Lower leg skin (tissue), 4 donors: ENCODE measurements around the gene PGLYRP3. TPM values are rescaled to one million over a fixed set of nuclear protein-coding genes. Genes with fewer than 3 reads are reported as not detected.

Experiments
- DNase-seq, 2 donors: peaks; one replicate each; pipeline ENCODE4 v3.0.0-alpha.2; 2019; ENCODE audit warnings: low spot score in 2 of 2
- H3K4me3 ChIP-seq: fragments of 200-600 bp; sonication (generic); 2 replicates; pipeline ENCODE4 v1.5.1; 2017; ENCODE audit warnings: mild to moderate bottlenecking, low read depth; ENCODE audit not compliant: poor library complexity, severe bottlenecking
- POLR2A ChIP-seq, 2 donors: fragments of 450-650 bp; IDR thresholded peaks; one replicate each; pipeline ENCODE4 v1.6.1; 2016 to 2017; ENCODE audit warnings: antibody characterized with exemption in 2 of 2, mild to moderate bottlenecking in 1 of 2, moderate library complexity in 1 of 2
- WGBS, 2 donors: methylation state at CpG; one replicate each; pipeline ENCODE4 v1.1.5; 2018; 5-methylcytosine and 5-hydroxymethylcytosine counted together
- intact Hi-C: fragments of 100-400 bp; cut with DNase I; formaldehyde crosslinking; loops from one replicate; pipeline ENCODE4 v1.15.0; 2023; ENCODE audit warnings: low total_unique reads
- total RNA-seq, 4 donors: library from RNA; depleted of rRNA; stranded (reverse); fragments of >200 nt; gene quantifications; one replicate each; pipeline ENCODE4 v1.1.0, GENCODE V29; 2016
- TF ChIP-seq, protein P1 (sequence below), 3 donors: fragments of 450-650 bp; IDR thresholded peaks; one replicate each; pipeline ENCODE4 v1.5.1; 2016; ENCODE audit warnings: antibody characterized with exemption in 3 of 3, mild to moderate bottlenecking in 3 of 3, moderate library complexity in 2 of 3

The PGLYRP3 gene, protein sequence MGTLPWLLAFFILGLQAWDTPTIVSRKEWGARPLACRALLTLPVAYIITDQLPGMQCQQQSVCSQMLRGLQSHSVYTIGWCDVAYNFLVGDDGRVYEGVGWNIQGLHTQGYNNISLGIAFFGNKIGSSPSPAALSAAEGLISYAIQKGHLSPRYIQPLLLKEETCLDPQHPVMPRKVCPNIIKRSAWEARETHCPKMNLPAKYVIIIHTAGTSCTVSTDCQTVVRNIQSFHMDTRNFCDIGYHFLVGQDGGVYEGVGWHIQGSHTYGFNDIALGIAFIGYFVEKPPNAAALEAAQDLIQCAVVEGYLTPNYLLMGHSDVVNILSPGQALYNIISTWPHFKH
- total RNA-seq, result 10 to 100 TPM; 33.1 to 66.1 (median 60.3) TPM

DNA sequence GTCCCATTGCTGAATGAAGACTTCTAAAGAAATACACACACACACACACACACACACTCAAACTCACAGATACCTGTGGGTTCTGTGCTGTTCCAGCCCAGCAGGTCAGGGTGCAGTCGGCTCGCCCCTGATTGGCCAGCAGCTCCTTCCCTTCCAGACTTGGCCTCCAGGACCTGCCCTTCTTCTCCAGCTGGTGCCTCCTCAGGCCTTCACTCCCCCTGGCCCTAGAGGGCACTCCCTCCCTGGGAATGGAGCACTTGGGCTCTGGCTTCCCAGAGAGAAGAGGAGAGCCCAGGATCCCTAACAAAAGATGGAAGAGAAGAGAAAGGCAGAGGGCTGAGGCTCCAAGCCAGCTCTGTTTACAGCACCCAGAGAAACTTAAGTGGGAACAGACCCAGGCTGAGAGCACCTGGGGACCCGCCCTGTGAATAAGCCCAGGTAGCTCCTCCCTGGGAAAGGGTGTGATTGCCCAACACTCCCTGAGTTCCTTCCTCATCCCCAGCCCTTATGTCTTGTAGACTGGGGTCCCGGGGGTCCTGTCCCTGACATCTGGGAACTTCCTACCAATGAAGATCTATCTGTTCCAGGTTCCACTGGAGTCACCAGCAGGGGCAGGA lies at the start of gene PGLYRP3:
TSS of gene PGLYRP3 (minus strand) at position 383 of the 617 bp plus-strand sequence. CDS start 2,287 bp downstream, outside the sequence.
- WGBS, 2 donors, result 51 to 63% methylated on average over 4 of the region's 4 CpGs
- intact Hi-C loops, result no loop called here
- H3K4me3 ChIP-seq, result no peak within 1 kb of the TSS
- no peak for DNase-seq
- TF ChIP-seq POLR2A (IDR thresholded peaks at IDR 0.05), result no peak
- TF ChIP-seq, protein P1, sequence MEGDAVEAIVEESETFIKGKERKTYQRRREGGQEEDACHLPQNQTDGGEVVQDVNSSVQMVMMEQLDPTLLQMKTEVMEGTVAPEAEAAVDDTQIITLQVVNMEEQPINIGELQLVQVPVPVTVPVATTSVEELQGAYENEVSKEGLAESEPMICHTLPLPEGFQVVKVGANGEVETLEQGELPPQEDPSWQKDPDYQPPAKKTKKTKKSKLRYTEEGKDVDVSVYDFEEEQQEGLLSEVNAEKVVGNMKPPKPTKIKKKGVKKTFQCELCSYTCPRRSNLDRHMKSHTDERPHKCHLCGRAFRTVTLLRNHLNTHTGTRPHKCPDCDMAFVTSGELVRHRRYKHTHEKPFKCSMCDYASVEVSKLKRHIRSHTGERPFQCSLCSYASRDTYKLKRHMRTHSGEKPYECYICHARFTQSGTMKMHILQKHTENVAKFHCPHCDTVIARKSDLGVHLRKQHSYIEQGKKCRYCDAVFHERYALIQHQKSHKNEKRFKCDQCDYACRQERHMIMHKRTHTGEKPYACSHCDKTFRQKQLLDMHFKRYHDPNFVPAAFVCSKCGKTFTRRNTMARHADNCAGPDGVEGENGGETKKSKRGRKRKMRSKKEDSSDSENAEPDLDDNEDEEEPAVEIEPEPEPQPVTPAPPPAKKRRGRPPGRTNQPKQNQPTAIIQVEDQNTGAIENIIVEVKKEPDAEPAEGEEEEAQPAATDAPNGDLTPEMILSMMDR (IDR thresholded peaks at IDR 0.05), result no peak

DNA sequence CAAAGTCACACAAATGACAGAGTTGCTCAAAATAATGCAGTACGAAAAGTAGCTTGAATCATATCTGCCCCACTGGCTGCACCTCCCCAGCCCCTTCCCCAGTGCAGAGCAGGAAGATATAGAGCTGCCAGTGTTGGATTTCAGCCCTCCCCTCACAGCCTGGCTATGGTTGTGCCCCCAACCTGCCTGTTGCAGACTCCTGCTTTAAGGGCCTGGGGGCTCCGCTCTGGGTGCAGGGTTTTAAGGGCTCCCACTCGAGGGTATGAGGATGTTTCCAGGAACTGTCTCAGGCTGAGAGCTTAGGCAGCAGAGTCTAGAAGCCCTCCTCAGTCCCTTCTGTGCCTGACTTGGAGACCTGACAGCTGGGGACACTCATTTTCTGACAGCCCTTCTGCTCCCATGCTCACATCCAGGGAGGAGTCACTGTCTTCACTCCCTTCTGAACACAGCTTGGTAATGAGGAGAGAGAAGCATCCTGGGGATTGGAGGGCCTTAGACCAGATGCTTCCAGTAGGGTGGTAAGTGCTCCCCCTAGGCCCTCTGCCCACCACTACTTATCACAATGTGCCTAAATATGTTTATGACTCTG lies 49.5 kb upstream of the PGLYRP3 start:
- no peak overlapping the region for H3K4me3 ChIP-seq
- intact Hi-C loops, result no loop called here
- TF ChIP-seq POLR2A (IDR thresholded peaks at IDR 0.05), result no peak
- TF ChIP-seq, protein P1 (IDR thresholded peaks at IDR 0.05), result no peak
- DNase-seq, result peak in 1 of 2 donors; percentile 61
- 85 to 90% methylated on average over 3 of the region's 3 CpGs for WGBS, 2 donors

DNA sequence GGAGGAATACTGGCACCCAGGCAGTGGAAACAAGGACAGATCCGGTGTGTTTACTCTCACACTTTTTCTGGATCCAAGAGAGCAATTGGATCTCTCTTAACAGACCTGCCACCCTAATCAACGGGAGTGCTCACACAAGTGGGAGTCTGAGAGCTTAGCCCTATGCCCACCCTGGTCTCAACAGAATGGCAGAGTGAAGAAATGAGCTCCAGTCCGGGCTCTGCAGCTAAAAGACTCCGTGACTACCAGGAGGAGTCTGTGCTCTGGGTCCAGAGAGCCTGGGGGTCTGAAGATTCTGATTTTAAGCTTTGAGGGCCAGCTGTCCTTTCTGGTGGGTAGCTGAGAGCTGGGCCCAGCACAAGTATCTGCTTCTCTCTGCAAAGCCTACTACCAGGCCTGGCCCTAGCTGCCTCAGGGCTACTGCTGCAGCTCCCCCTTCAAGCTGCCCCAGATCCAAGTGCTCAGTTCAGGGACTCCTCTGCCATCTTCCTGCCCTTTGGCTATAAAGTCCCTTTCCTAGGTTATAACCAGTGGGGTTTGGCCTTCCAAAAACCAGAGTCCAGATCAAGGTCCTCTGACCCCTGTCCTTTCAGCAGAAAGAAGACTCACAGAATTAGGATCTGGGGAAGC lies 48.8 kb upstream of the PGLYRP3 start:
- no peak overlapping the region for H3K4me3 ChIP-seq

DNA sequence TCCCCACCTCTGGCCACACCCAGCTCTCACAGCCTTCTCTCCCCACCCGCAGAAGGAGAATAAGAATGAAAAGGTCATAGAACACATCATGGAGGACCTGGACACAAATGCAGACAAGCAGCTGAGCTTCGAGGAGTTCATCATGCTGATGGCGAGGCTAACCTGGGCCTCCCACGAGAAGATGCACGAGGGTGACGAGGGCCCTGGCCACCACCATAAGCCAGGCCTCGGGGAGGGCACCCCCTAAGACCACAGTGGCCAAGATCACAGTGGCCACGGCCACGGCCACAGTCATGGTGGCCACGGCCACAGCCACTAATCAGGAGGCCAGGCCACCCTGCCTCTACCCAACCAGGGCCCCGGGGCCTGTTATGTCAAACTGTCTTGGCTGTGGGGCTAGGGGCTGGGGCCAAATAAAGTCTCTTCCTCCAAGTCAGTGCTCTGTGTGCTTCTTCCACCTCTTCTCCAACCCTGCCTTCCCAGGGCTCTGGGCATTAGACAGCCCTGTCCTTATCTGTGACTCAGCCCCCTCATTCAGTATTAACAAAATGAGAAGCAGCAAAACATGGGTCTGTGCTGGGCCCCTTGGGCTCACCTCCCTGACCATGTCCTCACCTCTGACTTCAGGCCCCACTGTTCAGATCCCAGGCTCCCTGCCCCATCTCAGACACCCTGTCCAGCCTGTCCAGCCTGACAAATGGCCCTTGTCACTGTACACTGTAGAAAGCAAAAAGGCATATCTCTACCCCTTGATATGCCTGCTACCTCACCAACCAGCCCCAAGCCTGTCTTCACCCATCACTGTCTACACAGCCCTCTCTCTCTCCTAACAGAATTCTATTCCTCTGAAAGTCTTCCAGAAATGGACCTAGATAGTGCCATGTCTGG lies 48.1 kb upstream of the PGLYRP3 start:
- no peak overlapping the region for H3K4me3 ChIP-seq
- no peak for DNase-seq
- TF ChIP-seq, protein P1 (IDR thresholded peaks at IDR 0.05), result no peak
- no peak for TF ChIP-seq POLR2A (IDR thresholded peaks at IDR 0.05)
- 90 to 91% methylated on average over 11 of the region's 11 CpGs for WGBS, 2 donors
- intact Hi-C loops, result no loop called here

More for the DNA sequence above, 48.8 kb upstream of the PGLYRP3 start:
- peak in 1 of 2 donors; percentile 60 for DNase-seq
- 77 to 85% methylated on average over 4 of the region's 4 CpGs for WGBS, 2 donors
- TF ChIP-seq, protein P1 (IDR thresholded peaks at IDR 0.05), result no peak
- TF ChIP-seq POLR2A (IDR thresholded peaks at IDR 0.05), result no peak
- intact Hi-C loops, result no loop called here

DNA sequence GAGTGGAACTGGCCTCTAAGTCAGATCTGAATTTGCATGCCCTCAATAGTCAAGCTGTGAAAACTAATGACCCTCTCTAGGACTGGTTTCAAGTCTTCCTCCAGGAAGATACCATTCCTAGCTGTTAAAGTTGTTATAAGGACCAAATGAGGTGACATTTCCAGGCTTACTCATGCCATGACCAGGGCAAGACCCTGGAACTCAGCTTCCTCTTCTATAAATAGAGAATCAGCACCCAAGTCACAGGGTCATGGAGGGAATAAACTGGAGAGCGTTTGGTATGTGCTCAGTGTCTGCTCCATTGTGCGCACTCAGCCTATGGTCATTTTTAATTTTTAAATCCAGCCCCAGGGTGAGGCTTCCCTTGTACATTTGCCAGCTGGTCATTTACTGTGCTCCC lies 47.4 kb upstream of the PGLYRP3 start:
- no peak for DNase-seq
- H3K4me3 ChIP-seq, result no peak overlapping the region
- 75 to 90% methylated on average over 2 of the region's 2 CpGs for WGBS, 2 donors
- intact Hi-C loops, result no loop called here
- TF ChIP-seq, protein P1 (IDR thresholded peaks at IDR 0.05), result no peak
- no peak for TF ChIP-seq POLR2A (IDR thresholded peaks at IDR 0.05)
